NAMALWA (cell line): ENCODE results near the gene TNNC1.
A peak's percentile ranks its signal among the peaks of the same experiment; 100 is the strongest.

Experiments
- DNase-seq: peaks from one replicate; pipeline ENCODE4 v3.0.0-alpha.2; 2015; ENCODE audit warnings: low spot score

The TNNC1 gene

GRCh38 chr3:52483577-52484381 is 29.9 kb upstream of the TNNC1 start:
- DNase-seq = no peak

DNA sequence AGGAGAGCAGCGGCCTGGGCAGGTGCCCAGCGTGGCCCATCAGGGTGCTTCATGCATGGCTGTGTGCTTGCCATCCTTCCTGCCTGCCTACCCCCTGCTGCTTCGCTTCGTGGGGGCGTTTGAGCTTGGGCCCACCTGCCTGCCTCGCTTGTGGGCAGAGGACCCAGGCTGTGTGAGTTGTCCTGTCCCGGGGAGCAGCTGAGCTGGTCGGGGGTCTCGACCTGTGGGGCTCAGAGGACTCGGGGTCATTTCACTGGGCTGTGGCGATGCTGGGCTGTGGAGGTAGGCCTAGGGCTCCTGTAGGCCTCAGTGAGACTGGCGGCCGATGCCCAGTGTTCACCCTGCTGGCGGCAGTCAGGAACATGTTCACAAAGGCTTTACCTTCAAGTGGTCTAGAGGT is 29.2 kb upstream of the TNNC1 start:
- no peak for DNase-seq

DNA sequence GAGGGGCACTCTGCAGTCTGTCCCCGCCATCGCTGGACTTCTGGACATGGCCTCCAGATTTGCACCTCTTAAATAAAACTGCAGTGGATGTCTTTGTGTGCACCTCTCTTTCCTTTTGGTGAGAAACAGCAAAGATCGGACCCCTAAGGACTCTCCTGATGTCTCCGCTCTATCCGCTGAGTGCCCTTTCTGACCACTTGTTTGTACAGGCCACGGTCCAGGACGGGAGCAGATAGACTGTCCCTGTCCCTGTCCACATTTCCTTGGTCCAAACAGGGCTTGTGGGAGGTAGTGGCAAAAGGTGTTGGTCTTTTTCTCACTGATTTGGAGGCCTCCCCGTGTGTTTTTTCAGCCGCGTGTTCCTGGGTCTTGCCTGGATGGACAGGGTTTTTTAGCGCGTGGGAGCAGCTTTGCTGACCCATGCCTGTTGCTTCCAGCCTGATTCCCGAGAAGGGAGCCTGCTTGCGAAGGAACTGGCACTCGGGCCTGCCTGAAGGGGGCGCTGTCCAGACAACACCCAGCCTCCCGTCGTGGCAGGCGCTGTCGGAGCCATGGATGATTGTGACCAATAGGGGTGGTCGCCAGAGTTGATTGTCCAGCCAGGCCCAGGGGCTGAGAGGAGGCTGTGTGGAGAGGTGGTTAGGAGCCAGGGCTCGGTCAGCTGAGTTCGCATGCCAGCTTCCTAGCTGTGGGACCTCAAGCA is 28.1 kb upstream of the TNNC1 start:
- DNase-seq = no peak

DNA sequence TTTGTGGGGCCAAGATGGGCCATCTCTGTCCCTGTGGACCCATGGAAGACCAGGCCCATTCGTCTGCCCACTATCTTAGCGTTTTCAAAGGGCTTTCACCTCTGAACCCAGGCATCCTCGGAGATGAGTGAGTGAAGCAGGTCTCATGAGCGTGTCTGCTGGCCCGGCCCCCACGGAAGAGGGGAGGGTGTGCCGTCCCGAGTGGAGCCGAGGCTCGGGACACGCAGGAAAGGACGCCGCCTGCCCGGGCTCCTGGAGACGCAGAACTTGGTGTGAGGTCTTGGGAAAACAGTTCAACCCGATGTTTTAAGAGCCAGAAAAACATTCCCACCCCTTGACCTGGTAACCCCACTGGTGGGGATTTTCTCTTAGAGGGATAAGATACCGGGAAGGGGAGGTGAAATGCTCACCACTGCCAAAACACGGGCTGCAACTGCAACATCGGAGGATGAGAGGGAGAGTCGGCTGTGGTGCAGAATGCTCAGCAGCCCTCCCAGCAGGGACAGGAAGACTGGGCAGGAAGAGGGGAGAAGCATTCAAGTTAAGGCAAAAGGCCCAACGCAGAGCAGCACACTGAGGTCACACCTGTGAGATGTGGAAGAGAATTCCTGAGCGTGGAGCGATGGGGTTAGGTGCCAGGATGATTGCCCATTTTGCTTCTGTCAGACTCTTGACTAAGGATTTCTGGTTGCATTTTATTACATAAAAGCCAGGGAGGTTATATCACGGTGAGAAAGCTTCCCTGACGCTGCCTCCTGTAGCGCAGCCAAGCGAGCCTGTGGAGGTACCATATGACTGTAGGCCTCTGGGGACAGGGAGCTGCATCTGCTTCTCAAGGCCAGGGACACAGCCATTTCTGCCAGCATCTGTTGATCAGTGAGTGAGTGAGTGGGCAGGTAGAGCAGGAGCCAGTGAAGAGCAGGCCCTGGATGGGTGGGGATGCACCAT is 27.2 kb upstream of the TNNC1 start:
- no peak for DNase-seq

- no peak for DNase-seq
These were observed 26.2 kb upstream of the TNNC1 start for GRCh38 chr3:52479877-52480575.

- no peak for DNase-seq
These were observed 25.4 kb upstream of the TNNC1 start for GRCh38 chr3:52479037-52479876.

DNA sequence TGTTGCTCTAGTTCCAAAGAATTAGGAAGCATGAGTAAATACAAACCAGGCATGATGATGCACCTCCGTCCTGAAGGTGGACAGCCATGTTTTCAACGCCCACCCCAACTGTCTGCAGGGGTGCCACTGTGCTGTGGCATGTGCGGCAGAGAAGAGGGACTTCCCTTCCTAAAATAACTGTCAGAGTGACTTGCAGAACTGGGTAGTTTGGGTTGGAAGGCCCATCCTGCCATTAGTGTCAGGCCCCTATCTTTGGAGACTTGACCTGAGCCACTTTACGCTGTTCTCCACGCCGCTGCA is 23.9 kb upstream of the TNNC1 start:
- DNase-seq = no peak

DNA sequence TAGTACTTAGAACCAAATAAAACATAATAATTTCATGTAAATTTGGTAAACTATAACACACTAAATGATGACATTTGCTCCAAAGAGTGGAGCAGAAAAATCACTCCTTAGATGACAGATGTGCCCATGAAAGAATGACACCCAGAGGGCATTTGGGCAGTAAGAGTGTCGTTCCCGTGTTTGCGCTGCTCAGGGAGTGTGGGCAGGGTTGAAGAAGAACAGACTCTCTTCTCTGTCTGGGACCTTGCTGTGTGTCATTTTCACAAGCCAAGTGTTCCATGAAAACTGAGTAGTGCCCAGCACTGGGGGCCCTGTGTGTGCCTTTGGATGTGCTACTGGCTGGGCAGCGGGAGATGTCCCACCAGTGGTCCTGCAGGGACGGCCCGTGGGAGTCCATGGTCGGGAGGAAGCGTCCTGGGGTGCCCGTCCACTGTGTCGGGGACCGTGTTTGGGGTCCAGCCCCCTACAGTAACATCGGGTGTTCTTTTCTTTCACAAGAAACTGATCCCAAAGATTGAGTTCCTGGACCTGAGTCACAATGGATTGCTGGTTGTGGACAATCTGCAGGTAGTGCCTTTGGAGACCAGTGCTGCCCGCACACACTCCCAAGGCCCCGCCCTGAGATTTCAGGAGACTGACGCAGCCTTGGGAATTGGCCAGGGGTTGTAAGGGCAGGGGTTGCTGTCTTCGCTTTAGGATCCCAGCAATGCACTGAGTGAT is 23.4 kb upstream of the TNNC1 start:
- no peak for DNase-seq

GRCh38 chr3:52473026-52473425 is 19.2 kb upstream of the TNNC1 start:
- no peak for DNase-seq

DNA sequence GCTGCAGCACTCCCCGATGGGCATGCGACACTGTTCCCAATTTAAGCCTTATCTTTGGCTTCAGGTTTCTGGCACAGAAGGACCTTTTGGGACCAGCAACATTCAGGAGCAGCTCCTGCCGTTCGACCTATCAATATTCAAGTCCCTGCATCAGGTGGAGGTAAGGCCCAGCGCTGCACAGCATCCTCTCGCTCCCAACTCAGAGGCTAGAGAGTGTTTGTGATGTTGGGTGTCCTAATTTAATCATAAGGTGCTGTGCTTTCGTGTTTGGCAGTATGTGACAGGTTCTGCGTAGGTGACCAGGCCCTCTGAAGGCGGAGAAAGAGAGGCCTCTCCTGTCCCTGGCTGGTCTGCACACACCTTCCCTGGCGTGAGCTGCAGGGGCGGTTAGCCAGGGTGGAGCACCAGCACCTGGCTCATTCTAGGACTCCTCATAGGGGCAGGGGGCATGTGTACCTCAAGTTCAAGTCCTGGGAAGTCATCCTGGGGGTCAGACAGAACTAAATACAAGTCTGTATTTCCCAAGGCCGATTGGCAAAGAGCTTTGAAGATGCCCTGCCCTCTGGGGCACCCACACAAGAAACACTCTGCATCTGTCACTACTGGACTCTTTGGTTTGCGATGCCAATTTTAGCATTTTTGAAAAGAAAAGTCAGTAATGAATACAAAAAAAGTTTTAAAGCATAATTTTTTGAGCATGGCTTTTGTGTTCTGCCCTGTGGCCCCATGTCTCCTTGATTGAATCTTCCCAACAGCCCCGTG is 18.6 kb upstream of the TNNC1 start:
- no peak for DNase-seq

- DNase-seq = peak; percentile 38
These were observed 17.8 kb upstream of the TNNC1 start for GRCh38 chr3:52471371-52472238.

DNA sequence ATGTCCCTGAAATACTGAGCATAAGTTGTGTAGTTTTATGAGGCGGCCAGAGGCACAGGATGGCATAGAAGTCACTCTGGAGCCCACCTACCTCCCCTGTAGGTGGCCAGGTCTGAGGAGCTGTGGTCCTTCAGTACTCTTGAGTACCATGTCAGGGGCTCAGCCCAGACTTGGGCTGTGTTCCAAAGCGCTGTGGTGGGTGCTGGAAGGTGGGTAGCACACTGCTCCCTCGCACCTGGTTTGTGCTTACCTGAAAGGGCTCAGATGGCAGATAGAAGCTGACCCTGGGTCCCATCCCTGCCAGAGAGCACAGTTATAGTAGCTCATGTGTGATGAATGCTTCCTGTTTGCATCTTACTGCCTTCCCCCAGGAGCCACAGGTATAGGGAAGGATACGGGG is 17.1 kb upstream of the TNNC1 start:
- DNase-seq = no peak

- DNase-seq = no peak
These were observed 15.2 kb upstream of the TNNC1 start for GRCh38 chr3:52469001-52469400.

DNA sequence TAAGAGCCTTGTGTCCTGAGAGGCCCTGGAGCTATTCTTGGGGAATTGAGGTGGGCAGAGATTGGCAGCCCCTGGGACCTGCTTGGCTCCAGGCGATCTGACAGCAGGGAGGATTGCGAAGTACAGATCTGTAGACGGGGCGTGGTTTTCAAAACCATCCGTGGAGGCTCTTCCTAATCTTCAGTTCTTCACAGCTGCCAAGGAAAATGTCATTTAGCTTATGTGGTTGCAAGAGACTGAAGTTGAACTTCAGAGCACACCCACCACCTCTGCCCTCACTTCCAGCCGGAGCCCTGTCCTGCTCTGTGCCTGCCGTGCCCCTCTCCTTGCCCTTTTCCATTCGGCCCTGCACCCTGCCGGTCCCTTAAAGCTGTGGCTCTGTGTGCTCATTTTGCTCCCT is 14.5 kb upstream of the TNNC1 start:
- no peak for DNase-seq

- DNase-seq = no peak
These were observed 9.6 kb upstream of the TNNC1 start for GRCh38 chr3:52463416-52463815.

- DNase-seq = no peak
These were observed 8.0 kb upstream of the TNNC1 start for GRCh38 chr3:52461874-52462273.

DNA sequence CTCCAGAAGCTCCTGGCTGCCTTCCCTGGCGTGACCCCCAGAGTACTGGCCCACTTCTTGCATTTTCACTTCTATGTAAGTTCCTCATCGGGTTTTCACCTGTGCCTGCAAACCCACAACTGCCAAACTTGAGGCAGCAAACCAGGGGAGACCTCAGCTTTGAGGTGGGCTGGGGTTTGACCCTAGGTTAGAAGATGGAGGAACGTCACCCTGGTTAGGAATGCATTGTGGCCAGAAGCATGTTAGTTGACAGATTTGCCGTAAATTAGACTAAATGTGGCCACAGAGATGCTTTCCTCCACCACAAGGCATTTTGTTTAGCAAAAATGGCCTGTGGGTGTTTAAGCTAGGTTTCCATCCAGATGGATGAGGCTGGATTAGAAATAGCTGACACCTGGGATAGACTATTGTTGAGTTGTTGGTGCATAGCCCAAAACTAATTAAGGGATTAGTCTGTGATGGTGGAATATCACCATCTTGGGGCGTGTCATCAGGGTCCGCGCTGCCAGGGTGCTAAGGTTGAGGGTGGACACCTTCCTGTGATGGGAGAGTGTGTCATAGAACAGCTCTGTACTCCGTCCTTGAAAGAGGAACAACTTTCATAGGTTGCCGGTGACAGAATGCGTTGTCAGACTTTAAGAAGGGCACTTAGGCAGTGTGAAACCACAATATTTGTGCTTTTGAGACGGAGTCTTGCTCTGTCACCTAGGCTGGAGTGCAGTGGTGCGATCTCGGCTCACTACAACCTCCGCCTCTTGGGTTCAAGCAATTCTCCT is 5.1 kb upstream of the TNNC1 start:
- no peak for DNase-seq
